Nephron progenitor cell (in vitro differentiated cells): ENCODE data around the gene FCF1.
"Not testable (repeated sequence)": the region's sequence is repeated elsewhere in the genome, so short reads cannot be mapped to it uniquely, and the experiment has no call there.

Experiments used
- DNase-seq: peaks from one replicate; pipeline ENCODE4 v3.0.0; 2021
- H3K27ac Mint-ChIP-seq: 2 replicates; pipeline ENCODE4 v1.8.0; 2021; ENCODE audit warnings: mild to moderate bottlenecking, moderate library complexity, mixed read lengths
- H3K27me3 Mint-ChIP-seq: 2 replicates; pipeline ENCODE4 v1.8.0; 2021; ENCODE audit warnings: mild to moderate bottlenecking, low read depth, mixed read lengths; ENCODE audit not compliant: poor library complexity
- H3K36me3 Mint-ChIP-seq: 2 replicates; pipeline ENCODE4 v1.8.0; 2021; ENCODE audit warnings: low read depth, mixed read lengths
- H3K4me1 Mint-ChIP-seq: 2 replicates; pipeline ENCODE4 v1.8.0; 2021; ENCODE audit warnings: mixed read lengths
- H3K4me3 Mint-ChIP-seq: 2 replicates; pipeline ENCODE4 v1.8.0; 2021; ENCODE audit warnings: mild to moderate bottlenecking, moderate library complexity, mixed read lengths
- H3K9me3 Mint-ChIP-seq: 2 replicates; pipeline ENCODE4 v1.8.0; 2021; ENCODE audit warnings: mild to moderate bottlenecking, moderate library complexity, mixed read lengths
- TF ChIP-seq, protein P1 (sequence below): fragments of 200-600 bp; sonication (generic); IDR thresholded peaks from 2 replicates; pipeline ENCODE4 v1.5.0; 2021; ENCODE audit warnings: antibody characterized with exemption

Gene FCF1

GRCh38 chr14:74754899-74755298, 42.0 kb downstream of the FCF1 start:
- no peak for DNase-seq
- H3K27ac Mint-ChIP-seq, result no peak overlapping the region
- TF ChIP-seq, protein P1, sequence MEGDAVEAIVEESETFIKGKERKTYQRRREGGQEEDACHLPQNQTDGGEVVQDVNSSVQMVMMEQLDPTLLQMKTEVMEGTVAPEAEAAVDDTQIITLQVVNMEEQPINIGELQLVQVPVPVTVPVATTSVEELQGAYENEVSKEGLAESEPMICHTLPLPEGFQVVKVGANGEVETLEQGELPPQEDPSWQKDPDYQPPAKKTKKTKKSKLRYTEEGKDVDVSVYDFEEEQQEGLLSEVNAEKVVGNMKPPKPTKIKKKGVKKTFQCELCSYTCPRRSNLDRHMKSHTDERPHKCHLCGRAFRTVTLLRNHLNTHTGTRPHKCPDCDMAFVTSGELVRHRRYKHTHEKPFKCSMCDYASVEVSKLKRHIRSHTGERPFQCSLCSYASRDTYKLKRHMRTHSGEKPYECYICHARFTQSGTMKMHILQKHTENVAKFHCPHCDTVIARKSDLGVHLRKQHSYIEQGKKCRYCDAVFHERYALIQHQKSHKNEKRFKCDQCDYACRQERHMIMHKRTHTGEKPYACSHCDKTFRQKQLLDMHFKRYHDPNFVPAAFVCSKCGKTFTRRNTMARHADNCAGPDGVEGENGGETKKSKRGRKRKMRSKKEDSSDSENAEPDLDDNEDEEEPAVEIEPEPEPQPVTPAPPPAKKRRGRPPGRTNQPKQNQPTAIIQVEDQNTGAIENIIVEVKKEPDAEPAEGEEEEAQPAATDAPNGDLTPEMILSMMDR, result no peak
- H3K4me1 Mint-ChIP-seq, result no peaks in the 10 kb centered on the region
- peaks cover 25% of the 10 kb centered on the region for H3K9me3 Mint-ChIP-seq
- H3K36me3 Mint-ChIP-seq, result peaks cover 9% of the 10 kb centered on the region
- no peak overlapping the region for H3K4me3 Mint-ChIP-seq
- peaks cover 32% of the 10 kb centered on the region for H3K27me3 Mint-ChIP-seq

- H3K27me3 Mint-ChIP-seq, result peaks cover 46% of the 10 kb centered on the region
- H3K9me3 Mint-ChIP-seq, result peaks cover 22% of the 10 kb centered on the region
- H3K4me1 Mint-ChIP-seq, result no peaks in the 10 kb centered on the region
- TF ChIP-seq, protein P1, result no peak
- H3K4me3 Mint-ChIP-seq, result no peak overlapping the region
- DNase-seq, result no peak
- peaks cover 9% of the 10 kb centered on the region for H3K36me3 Mint-ChIP-seq
- H3K27ac Mint-ChIP-seq, result no peak overlapping the region
Observed at GRCh38 chr14:74756326-74756725, 43.4 kb downstream of the FCF1 start.

- not testable (repeated sequence) for H3K4me1 Mint-ChIP-seq, H3K4me3 Mint-ChIP-seq, H3K9me3 Mint-ChIP-seq, H3K36me3 Mint-ChIP-seq, DNase-seq, H3K27ac Mint-ChIP-seq
- H3K27me3 Mint-ChIP-seq, result peaks cover 46% of the 10 kb centered on the region
Observed at GRCh38 chr14:74758505-74758904, 45.6 kb downstream of the FCF1 start.

- H3K36me3 Mint-ChIP-seq, result peaks cover 28% of the 10 kb centered on the region
- DNase-seq, result peak; percentile 90
- peaks cover 41% of the 10 kb centered on the region for H3K4me1 Mint-ChIP-seq
- H3K27me3 Mint-ChIP-seq, result peaks cover 30% of the 10 kb centered on the region
- H3K4me3 Mint-ChIP-seq, result peak within 1 kb of the TSS; percentile 99
- TF ChIP-seq, protein P1, result peak; percentile 34
- peak within 1 kb of the TSS; percentile 99 for H3K27ac Mint-ChIP-seq
- peaks cover 9% of the 10 kb centered on the region for H3K9me3 Mint-ChIP-seq
Observed at GRCh38 chr14:74762917-74763802, 50.2 kb downstream of the FCF1 start, which contains the start of gene YLPM1. Gene YLPM1 (plus strand): TSS chr14:74763316. CDS start chr14:74763490, 174 bp downstream.

- peaks cover 47% of the 10 kb centered on the region for H3K4me1 Mint-ChIP-seq
- TF ChIP-seq, protein P1, result no peak
- peaks cover 36% of the 10 kb centered on the region for H3K36me3 Mint-ChIP-seq
- H3K9me3 Mint-ChIP-seq, result peaks cover 9% of the 10 kb centered on the region
- H3K27ac Mint-ChIP-seq, result peak overlapping the region; percentile 86
- peak; percentile 6 for DNase-seq
- H3K27me3 Mint-ChIP-seq, result peaks cover 25% of the 10 kb centered on the region
- H3K4me3 Mint-ChIP-seq, result peak overlapping the region; percentile 99
Observed at GRCh38 chr14:74763803-74764531, 51.0 kb downstream of the FCF1 start.

GRCh38 chr14:74765721-74766120, 52.8 kb downstream of the FCF1 start:
- Mint-ChIP-seq H3K4me1 (peaks cover 47% of the 10 kb centered on the region), H3K36me3 (peaks cover 38% of the 10 kb centered on the region), H3K9me3 (peaks cover 9% of the 10 kb centered on the region), H3K27ac (no peak overlapping the region), H3K4me3 (peak overlapping the region; percentile 99), H3K27me3 (peaks cover 7% of the 10 kb centered on the region)
- no peak for DNase-seq
- TF ChIP-seq, protein P1, result no peak
